ENCODE measurements around the gene ZNF618. TPM values are rescaled to one million over a fixed set of nuclear protein-coding genes. Genes with fewer than 3 reads are reported as not detected.

Gene ZNF618
- total RNA-seq, 4 donors from 2014 or later, result 2.1 to 6.2 (median 4.1) TPM

DNA sequence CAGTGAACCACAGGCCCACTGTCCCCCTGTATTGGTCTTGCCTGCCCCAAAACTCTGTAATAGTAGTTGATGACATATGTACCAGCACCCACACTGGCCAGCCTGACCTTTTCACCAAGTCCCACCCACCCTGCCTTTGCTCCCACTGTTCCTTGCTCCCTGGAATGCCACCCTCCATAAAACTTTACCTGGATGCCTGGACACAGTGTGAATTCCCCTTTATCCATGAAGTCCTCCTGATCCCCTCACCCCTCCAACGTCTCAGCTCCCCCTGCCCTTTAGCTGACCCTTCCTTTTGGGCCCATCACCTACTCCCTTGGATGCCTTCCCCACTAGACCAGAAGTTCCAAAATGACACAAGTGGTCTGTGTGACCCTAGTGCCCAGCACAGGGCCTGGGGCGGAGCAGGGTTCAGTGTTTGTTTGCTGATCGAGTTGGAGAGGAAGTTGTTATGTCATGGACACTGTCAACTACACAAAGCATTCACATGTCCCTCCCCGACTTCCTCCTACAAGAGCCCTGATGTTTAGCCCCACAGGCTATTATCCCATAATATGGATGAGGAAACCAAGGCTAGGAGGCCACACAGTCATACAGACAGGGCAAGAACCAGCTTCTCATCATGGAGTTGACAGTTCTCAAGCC, 185.8 kb downstream of the ZNF618 start:
- TF ChIP-seq POLR2A (IDR thresholded peaks at IDR 0.05) (no peak), POLR2AphosphoS5 (IDR thresholded peaks at IDR 0.05) (no peak), CTCF (IDR thresholded peaks at IDR 0.05) (no peak), EP300 (IDR thresholded peaks at IDR 0.05) (no peak)
- H3K36me3 ChIP-seq, result peaks cover 0 to 5% of the 10 kb centered on the region in 2 donors
- H3K4me3 ChIP-seq, result no peak overlapping the region
- peaks cover 20% of the 10 kb centered on the region for H3K27me3 ChIP-seq
- no peaks in the 10 kb centered on the region for H3K4me1 ChIP-seq
- 50 to 57% methylated on average over 1 of the region's 4 CpGs for WGBS, 2 donors (ENCODE audit: low coverage in 1 of 2)
- peaks cover 0 to 12% (median 0%) of the 10 kb centered on the region in 3 donors for H3K9me3 ChIP-seq
- H3K27ac ChIP-seq, result no peak overlapping the region
- no peak for ATAC-seq

DNA sequence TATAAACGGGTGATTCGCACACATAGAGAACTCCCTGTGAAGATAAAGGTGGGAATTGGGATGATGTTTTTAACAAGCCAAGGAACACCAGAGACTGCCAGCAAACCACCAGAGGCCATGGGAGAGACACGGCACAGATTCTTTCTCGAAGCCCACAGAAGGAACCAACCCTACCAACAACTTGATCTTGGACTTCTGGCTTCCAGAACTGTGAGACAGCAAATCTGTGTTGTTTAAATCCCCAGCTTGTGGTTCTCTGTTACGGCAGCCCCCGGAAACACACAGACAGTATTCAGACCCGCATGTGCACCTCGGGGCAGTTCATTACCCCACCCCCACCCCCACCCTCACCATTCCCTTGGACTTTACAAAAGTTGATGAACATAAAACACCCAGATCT, 189.2 kb downstream of the ZNF618 start:
- Histone ChIP-seq H3K4me1 (no peaks in the 10 kb centered on the region), H3K27ac (no peak overlapping the region), H3K27me3 (peaks cover 28% of the 10 kb centered on the region), H3K36me3 (no peaks in the 10 kb centered on the region), H3K4me3 (no peak overlapping the region), H3K9me3 (peaks cover 0 to 12% (median 0%) of the 10 kb centered on the region in 3 donors)
- TF ChIP-seq CTCF (IDR thresholded peaks at IDR 0.05), result no peak
- no peak for TF ChIP-seq POLR2AphosphoS5 (IDR thresholded peaks at IDR 0.05)
- no peak for TF ChIP-seq EP300 (IDR thresholded peaks at IDR 0.05)
- no peak for TF ChIP-seq POLR2A (IDR thresholded peaks at IDR 0.05)
- WGBS, 2 donors (ENCODE audit: low coverage in 1 of 2), result 66 to 83% methylated on average over 6 to 8 of the region's 8 CpGs
- ATAC-seq, result no peak

- 82 to 89% methylated on average over 3 to 5 of the region's 9 CpGs for WGBS, 2 donors (ENCODE audit: low coverage in 1 of 2)
- H3K4me3 ChIP-seq, result no peak overlapping the region
- no peak for TF ChIP-seq POLR2A (IDR thresholded peaks at IDR 0.05)
- no peak for TF ChIP-seq POLR2AphosphoS5 (IDR thresholded peaks at IDR 0.05)
- TF ChIP-seq CTCF (IDR thresholded peaks at IDR 0.05), result no peak
- TF ChIP-seq EP300 (IDR thresholded peaks at IDR 0.05), result no peak
- H3K36me3 ChIP-seq, result no peaks in the 10 kb centered on the region
- H3K9me3 ChIP-seq, result no peaks in the 10 kb centered on the region
- peaks cover 16% of the 10 kb centered on the region for H3K27me3 ChIP-seq
- no peak overlapping the region for H3K27ac ChIP-seq
- no peak for ATAC-seq
- H3K4me1 ChIP-seq, result peaks cover 0 to 9% (median 0%) of the 10 kb centered on the region in 3 donors
Observed at GRCh38 chr9:114069476-114070187, 193.5 kb downstream of the ZNF618 start.

- Histone ChIP-seq H3K36me3 (no peaks in the 10 kb centered on the region), H3K27me3 (peaks cover 15% of the 10 kb centered on the region), H3K4me3 (no peak overlapping the region), H3K9me3 (no peaks in the 10 kb centered on the region), H3K4me1 (peaks cover 0 to 9% (median 0%) of the 10 kb centered on the region in 3 donors), H3K27ac (no peak overlapping the region)
- no peak for ATAC-seq
- WGBS, 2 donors (ENCODE audit: low coverage in 1 of 2), result 100% methylated on average over 4 of the region's 17 CpGs; no CpG with 5 or more reads in 1 of the 2 donors
- TF ChIP-seq EP300 (IDR thresholded peaks at IDR 0.05), result no peak
- TF ChIP-seq CTCF (IDR thresholded peaks at IDR 0.05), result no peak
- TF ChIP-seq POLR2A (IDR thresholded peaks at IDR 0.05), result no peak
- no peak for TF ChIP-seq POLR2AphosphoS5 (IDR thresholded peaks at IDR 0.05)
Observed at GRCh38 chr9:114070188-114071103, 194.3 kb downstream of the ZNF618 start.
